Hematopoietic multipotent progenitor cell treated with erythropoietin and hydrocortisone succinate and interleukin-3 and kit ligand, for 6 days (in vitro differentiated cells): ENCODE measurements around the gene DDX23.
A peak's percentile ranks its signal among the peaks of the same experiment; 100 is the strongest.
"Not testable (repeated sequence)": the region's sequence is repeated elsewhere in the genome, so short reads cannot be mapped to it uniquely, and the experiment has no call there.

Experiments used
- DNase-seq: peaks from one replicate; pipeline ENCODE4 v3.0.0-alpha.2; 2015

DDX23 gene

DNA sequence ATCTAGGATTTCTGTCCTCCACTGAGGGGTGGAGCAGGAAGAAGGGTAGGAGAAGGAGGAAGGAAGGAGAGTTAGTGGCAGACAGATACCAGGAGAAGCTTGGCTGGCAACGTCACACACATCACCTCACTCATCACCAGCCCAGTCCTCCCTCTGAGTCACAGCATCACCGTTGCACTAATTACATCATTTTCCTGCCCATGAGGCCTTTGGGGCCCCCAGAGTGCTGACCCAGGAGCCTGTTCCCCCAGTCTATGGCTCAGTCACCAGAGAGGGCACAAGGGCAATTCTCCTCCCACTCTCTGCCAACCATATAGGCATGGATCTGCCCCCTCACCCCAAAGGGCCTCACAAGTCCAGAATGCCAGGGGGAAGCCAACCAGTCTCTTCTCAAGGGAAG, 9.1 kb upstream of the DDX23 start:
- DNase-seq = no peak

- not testable (repeated sequence) for DNase-seq
These were observed 8.3 kb upstream of the DDX23 start for GRCh38 chr12:48860236-48860635.

DNA sequence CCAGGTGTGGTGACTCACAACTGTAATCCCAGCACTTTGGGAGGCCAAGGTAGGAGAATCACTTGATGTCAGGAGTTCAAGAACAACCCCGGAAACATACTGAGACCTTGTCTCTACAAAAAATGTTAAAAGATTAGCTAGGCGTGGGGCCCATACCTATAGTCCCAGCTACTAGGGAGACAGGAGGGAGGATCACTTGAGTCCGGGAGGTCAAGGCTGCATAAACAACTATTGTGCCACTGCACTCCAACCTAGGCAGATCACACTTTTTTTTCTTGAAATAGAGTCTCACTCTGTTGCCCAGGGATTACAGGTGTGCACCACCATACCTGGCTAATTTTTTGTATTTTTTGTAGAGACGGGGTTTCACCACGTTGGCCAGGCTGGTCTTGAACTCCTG, 7.6 kb upstream of the DDX23 start:
- no peak for DNase-seq

- DNase-seq = no peak
These were observed 6.1 kb upstream of the DDX23 start for GRCh38 chr12:48858043-48858442.

DNA sequence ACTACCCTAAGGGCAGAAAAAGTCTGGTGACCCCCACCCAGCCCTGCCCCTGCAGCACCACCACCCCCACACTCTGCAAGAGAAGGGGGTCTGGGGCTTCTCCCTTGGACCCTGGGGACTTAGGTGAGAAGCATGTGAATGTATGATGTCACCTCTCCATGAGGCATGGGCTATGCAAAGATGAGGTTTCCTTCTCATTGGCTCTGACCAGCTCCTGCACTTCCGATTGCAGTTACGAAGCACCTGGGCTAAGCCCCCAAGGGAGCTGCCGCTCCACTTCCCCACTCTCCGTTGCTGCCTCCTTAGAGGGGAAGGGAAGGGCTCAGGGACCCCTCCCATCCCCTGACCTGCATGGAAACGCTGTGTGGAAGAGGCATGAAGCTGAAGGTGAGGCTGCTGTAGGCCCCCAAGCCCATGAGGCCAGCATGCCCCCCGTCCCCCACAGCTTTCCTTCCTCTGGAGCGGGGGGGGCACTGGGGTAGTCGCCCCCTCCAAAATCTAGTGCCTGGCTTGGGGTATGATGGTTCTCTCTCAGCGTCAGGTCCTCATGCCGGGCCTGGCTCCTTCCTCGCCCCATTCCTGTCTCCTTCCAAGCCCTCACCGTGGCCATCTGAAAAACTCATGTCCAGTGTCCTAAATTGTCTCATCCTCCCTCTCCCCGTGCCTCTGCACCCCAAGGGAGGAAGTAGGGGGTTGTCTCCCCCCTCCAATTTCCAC, 5.5 kb upstream of the DDX23 start:
- DNase-seq = no peak

DNA sequence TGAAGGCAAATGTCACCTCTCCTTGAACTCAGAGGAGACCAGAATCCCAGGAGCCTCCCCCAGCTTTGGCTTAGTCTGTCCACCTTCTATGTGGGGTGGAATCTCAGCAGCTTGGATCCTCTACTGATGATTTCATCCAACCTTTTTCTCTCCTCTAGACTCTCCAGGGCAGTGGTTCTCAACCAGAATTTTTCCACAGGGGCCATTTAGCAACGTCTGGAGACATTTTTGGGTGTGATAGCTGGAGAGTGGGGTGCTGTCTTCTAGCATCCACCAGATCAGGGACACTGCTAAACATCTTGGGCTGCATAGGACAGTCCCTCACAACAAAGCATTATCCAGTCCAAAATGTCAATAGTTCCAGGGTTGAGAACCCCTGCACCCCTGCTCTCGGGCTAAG, 4.4 kb upstream of the DDX23 start:
- DNase-seq = no peak

DNA sequence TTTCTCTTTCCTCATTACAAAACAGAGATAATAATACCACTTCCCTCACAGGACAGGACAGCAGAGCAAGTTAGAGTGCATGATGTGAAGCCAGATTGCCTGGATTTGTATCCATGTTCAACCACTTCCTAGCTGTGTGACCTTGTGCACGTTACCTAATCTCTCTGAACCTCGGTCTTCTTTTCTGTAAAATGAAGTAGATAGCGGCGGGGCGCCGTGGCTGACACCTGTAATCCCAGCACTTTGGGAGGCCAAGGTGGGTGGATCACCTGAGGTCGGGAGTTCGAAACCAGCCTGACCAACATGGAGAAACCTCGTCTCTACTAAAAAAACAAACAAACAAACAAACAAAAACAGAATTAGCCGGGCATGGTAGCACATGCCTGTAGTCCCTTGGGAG, 3.0 kb upstream of the DDX23 start:
- DNase-seq = not testable (repeated sequence)

- DNase-seq = no peak
These were observed 2.5 kb upstream of the DDX23 start for GRCh38 chr12:48854488-48854887.

GRCh38 chr12:48852734-48853688, 1.0 kb upstream of the DDX23 start:
- peak; percentile 96 for DNase-seq

GRCh38 chr12:48842021-48842420, 9.9 kb downstream of the DDX23 start:
- not testable (repeated sequence) for DNase-seq

DNA sequence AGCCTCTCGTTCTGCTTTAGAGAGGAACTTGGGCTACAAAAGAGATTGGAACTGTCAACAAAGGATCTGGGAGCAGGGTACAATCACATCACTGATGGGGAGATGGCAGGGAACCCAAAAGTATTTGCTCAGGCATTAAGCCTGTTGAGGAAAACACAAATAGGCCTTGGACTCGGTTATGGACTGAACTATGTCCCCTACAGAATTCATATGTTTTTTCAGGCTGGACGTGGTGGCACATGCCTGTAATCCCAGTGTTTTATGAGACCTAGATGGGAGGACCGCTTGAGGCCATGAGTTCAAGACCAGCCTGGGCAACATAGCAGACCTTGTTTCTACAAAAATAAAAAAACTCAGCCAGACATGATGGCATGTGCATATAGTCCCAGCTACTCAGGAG, 13.9 kb downstream of the DDX23 start:
- no peak for DNase-seq

- DNase-seq = no peak
These were observed 19.5 kb downstream of the DDX23 start for GRCh38 chr12:48832321-48833060.

DNA sequence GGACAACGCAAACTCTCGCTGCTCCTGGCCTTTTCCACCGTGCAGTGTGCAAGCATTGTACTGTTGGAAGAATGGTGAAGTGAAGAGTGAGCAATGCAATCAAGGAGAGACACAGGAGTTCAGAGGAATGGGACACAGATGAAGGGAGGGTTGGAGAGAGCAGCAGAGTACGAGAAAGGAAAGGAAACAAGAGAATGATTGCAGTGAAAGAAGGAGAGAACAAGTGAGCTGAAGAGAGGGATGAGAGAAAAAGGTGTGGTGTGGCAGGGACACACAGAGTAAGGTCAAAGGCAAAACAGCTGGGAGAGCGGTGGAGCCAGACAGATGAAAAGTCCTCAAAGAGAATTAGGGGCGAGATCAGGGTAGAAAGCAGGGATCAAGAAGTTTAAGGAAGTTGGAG, 20.7 kb downstream of the DDX23 start:
- DNase-seq = no peak

- no peak for DNase-seq
These were observed 23.0 kb downstream of the DDX23 start for GRCh38 chr12:48828841-48829575.

DNA sequence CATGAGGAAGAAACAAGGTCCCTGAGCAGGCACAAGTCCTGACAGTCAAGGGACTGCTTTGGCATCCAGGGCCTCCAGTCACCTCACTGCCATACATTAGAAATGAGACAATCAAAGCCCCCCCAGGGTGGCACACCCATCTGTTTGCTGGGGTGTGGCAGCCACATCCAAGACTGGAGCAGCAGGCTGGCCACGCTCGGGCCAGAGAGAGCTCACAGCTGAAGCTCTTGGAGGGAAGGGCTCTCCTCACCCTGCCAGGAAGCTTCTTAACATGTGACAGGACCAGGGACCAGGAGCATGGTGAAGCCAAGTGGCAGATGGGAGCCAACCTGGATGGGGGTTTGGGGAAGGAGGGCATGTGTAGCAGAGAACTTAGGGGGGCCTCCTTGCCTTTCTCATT, 23.7 kb downstream of the DDX23 start:
- DNase-seq = no peak

DNA sequence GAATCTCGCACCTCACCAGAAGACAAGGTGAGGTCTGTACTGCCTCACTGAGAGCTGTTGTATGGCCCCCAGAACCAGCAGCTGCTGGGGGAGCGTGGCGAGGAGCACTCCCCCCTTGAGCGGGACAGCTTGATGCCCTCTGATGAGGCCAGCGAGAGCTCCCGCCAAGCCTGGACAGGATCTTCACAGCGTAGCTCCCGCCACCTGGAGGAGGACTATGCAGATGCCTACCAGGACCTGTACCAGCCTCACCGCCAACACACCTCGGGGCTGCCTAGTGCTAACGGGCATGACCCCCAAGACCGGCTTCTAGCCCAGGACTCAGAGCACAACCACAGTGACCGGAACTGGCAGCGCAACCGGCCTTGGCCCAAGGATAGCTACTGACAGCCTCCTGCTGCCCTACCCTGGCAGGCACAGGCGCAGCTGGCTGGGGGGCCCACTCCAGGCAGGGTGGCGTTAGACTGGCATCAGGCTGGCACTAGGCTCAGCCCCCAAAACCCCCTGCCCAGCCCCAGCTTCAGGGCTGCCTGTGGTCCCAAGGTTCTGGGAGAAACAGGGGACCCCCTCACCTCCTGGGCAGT, 24.4 kb downstream of the DDX23 start:
- DNase-seq = no peak

- DNase-seq = no peak
These were observed 24.9 kb downstream of the DDX23 start for GRCh38 chr12:48827026-48827425.

GRCh38 chr12:48826209-48826855, 25.6 kb downstream of the DDX23 start:
- no peak for DNase-seq

GRCh38 chr12:48824905-48825304, 27.1 kb downstream of the DDX23 start:
- peak; percentile 1 for DNase-seq

DNA sequence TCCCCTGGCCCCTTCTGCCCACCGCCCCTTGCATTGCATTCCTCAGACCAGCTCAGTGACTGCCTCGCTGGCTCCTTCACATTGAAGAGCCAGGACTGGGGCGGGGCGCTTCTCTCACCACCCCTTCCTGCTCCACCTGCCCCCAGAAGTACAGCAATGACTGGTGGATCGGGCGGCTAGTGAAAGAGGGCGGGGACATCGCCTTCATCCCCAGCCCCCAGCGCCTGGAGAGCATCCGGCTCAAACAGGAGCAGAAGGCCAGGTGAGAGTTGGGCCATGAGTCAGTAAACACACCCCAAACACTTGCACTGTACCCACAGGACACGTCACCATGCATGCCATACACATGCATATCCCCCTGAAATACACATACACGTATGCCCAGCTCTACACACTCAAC, 27.9 kb downstream of the DDX23 start:
- peak; percentile 0 for DNase-seq

GRCh38 chr12:48823281-48823680, 28.7 kb downstream of the DDX23 start:
- DNase-seq = no peak

DNA sequence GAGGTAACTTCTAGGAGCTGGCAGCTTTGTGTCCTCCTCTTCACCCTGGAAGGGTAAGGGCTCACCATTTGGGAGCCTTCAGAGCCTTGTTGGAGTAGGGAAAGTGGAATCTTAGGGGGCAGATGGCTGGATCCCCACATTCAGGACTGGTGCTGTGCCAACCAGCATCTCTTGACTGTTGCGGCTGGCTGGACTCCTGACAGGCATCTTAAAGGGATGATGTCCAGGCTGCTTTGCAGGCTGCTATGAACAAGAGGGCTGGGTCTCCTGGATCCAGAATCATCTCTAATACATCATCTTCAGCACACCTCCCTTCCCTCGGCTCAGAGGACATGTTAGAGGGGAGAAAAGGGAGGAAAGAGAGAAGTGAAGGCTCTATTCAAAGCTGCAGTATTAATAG, 29.3 kb downstream of the DDX23 start:
- no peak for DNase-seq
